PC-9 (cell line): Measurements from ENCODE around the gene CDC42EP1.

Experiments
- EZH2 ChIP-seq: fragments of 200-600 bp; sonication (generic); IDR thresholded peaks from 2 replicates; pipeline ENCODE4 v1.8.0; 2017; ENCODE audit warnings: antibody characterized with exemption, low read depth
- TF ChIP-seq, protein P1 (sequence below): fragments of 200-600 bp; sonication (generic); conservative IDR thresholded peaks from 2 replicates; pipeline ENCODE4 v1.6.1; 2017; ENCODE audit warnings: mixed run types, antibody characterized with exemption, mild to moderate bottlenecking, moderate library complexity

DNA sequence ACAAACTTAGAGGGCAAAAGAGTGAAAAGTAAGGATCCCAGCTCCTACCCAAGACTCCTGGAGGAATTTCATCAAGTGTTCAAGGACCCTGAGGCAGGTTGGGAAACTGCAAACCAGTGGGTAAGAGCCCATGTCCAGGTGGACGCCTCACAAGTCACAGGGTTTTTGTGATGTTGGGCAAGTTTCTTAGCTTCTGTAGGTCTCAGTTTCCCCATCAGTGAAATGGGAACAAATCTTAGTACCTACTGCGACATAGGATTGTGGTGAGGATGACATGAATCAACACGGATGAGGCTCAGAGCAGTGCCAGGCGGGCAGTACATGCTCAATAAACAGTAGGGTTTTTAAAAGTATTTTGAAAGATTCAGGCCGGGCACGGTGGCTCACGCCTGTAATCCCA is 17.3 kb upstream of the CDC42EP1 start:
- TF ChIP-seq, protein P1, sequence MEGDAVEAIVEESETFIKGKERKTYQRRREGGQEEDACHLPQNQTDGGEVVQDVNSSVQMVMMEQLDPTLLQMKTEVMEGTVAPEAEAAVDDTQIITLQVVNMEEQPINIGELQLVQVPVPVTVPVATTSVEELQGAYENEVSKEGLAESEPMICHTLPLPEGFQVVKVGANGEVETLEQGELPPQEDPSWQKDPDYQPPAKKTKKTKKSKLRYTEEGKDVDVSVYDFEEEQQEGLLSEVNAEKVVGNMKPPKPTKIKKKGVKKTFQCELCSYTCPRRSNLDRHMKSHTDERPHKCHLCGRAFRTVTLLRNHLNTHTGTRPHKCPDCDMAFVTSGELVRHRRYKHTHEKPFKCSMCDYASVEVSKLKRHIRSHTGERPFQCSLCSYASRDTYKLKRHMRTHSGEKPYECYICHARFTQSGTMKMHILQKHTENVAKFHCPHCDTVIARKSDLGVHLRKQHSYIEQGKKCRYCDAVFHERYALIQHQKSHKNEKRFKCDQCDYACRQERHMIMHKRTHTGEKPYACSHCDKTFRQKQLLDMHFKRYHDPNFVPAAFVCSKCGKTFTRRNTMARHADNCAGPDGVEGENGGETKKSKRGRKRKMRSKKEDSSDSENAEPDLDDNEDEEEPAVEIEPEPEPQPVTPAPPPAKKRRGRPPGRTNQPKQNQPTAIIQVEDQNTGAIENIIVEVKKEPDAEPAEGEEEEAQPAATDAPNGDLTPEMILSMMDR, result no peak
- TF ChIP-seq EZH2, result no peak
